D341Med (cell line): Measurements from ENCODE around the gene ANO2.

Source experiments
- DNase-seq: peaks from one replicate; pipeline ENCODE4 v3.0.0; 2012; ENCODE audit warnings: low spot score

The ANO2 gene

DNA sequence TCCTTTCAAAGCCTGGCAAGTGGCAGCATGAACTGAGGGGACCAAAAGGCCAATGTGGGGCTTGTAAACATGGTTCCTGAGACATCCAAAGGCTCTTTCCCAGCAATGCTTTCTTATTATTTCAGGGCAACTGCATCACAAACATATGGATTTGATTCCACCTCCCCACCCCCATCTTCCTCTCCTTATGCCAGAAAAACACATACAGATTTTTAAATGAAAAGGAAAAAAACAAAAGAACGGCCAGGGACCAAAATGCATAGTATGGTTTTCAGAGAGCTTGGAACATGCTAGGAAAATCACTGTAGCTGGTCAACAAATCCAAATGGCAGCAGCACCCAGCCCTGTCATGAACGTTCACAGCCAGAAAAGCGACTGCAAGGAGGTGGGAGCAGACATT lies 167.6 kb downstream of the ANO2 start:
- no peak for DNase-seq

- no peak for DNase-seq
Measured at GRCh38 chr12:5776091-5776490, 169.0 kb downstream of the ANO2 start.

GRCh38 chr12:5773550-5773949 lies 171.5 kb downstream of the ANO2 start:
- no peak for DNase-seq

DNA sequence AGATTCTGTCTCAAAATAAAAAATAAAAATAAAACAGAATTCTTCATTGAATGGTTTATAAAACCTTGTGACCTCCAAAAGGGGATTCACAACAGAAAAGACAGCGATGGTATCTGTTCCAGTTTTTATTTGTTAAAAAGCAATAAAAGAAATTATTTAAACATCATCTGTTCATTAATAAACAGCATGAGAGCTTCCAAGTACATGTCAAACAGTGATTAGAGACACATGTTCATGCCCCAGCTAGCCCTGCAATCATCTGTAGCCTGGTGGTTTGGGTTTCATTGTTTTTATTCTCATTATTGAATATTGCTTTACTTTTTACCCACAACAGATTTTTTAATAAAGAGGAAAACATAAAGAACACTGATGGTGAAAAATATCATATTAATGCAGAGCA lies 173.3 kb downstream of the ANO2 start:
- DNase-seq: no peak

DNA sequence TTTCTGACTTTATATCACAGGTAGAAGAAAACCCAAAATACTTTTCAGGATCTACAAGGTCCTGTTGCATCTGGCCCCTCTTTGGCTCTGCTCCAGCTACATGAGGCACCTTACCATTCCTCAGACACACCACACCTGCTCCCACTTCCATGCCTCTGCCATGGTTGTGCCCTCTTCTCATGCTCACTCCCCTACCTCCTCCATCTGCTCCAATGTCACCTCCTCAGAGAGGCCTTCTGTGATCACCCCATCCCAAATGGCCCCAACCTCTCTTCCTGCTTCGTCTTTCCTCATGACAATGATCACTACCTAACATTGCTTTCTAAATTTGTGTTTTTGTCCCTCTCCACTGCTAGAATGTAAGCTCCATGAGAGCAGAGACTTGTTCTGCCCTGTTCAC lies 174.3 kb downstream of the ANO2 start:
- no peak for DNase-seq

GRCh38 chr12:5768581-5769196 lies 176.4 kb downstream of the ANO2 start:
- DNase-seq: no peak

- no peak for DNase-seq
Measured at GRCh38 chr12:5768171-5768570, 176.9 kb downstream of the ANO2 start.

DNA sequence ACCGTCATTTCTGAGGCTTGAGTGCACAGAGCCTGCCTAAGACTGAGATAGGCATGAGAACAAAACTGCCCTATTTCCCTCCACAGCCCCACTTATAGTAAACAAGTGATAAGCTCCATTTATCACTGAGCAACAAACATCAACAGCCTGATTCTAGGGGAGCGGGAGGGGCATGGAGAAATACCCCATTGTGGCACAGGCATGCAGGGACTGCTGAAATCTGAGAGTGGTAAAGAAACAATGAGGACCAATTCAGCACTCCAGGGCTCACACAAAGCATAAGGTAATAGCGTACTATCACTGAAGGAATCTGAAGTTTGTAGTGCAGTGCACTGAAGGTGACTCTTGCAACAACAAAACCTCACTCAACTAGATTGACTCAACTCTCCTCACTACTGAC lies 186.7 kb downstream of the ANO2 start:
- no peak for DNase-seq

GRCh38 chr12:5756338-5756842 lies 188.7 kb downstream of the ANO2 start:
- DNase-seq: no peak

DNA sequence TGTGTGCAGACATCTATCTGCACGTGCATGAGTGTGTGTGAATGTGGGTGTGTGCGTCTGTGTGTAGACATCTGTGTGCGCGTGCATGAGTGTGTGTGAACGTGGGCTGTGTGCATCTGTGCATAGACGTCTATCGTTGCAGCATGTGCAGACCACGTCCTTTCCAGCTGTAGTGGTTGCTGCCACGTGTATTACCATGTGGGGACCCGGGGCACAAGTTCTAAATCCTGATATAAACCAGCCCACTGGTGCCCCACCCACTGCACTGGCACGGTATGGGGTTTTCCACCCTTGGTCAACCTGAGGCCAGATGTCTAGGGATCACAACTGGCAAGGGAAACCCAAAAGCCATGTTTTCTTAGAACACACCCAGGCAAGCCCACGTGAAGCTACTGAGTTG lies 197.0 kb downstream of the ANO2 start:
- peak; percentile 2 for DNase-seq

GRCh38 chr12:5746917-5747316 lies 198.1 kb downstream of the ANO2 start:
- no peak for DNase-seq

DNA sequence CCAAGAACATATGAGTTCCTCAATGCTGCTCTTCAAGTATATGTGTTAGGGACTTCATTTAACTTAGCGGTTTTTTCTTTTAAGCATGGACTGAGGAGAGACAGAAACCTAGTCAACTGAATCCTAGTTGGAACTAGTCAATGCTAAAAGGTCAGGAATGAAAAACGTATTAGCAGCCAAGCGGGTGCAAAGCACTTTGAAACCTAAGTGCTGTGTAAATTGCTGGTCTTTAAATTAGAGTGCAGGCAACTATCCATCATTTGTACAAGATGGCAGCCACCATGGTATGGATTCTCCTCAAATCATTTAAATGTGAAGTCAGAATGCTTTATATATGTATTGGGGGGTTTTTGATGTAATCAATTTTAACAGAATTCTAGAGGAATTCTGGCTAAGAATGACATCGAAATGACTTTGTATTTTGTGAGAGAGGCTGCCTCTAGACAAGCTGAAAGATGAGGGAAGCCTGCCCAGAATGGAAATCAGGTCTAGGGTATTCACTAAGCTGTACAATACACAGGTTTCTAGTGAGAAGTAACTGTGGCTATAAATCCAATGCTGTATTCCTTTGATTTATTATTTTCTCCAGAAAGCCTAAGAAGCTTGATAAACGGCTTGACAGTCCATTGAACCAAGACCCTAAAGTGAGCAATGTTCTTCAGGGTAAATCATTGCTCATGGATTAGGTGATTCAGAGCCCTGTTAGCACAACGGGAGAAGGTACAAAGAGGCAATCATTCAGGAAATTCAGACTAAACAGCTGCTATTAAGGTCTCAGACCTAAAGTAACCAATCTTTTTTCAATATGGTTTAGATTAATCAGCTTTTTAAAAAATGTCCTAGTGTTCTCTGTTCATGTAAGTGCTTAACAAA lies 198.8 kb downstream of the ANO2 start:
- no peak for DNase-seq

DNA sequence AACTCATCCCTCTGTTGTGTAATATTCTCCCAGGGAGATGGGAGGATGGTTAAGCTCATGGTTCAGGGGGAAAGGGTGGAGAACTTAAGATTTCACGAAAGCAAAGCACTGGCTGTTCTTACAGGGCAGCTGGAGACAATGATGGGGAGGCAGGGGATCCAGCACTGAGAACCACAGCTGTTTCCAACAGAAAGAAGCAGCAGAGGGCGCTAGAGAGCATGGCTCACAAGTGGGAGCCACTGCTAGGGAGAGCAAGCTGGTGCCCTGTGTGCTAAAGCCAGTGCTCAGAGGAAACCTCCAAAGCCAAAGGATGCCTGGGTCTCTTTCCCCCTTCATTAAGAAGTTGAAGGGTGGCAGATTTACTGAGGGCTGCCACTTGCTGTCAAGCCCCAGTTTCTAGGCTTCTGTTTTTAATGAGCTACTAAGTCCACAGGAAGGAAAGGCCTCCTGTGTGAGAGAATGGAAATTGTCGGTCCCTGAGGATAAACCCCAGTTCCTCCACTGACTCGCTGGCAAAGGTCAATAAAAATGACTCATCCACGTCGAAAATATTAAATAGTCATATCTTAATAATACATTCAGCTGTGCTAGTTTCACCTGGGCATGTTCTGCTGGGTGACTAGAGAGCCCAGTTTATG lies 199.7 kb downstream of the ANO2 start:
- DNase-seq: peak; percentile 85

- peak; percentile 3 for DNase-seq
Measured at GRCh38 chr12:5742258-5742657, 202.8 kb downstream of the ANO2 start.

- peak; percentile 6 for DNase-seq
Measured at GRCh38 chr12:5739917-5740316, 205.1 kb downstream of the ANO2 start.

GRCh38 chr12:5737778-5738177 lies 207.3 kb downstream of the ANO2 start:
- DNase-seq: no peak

DNA sequence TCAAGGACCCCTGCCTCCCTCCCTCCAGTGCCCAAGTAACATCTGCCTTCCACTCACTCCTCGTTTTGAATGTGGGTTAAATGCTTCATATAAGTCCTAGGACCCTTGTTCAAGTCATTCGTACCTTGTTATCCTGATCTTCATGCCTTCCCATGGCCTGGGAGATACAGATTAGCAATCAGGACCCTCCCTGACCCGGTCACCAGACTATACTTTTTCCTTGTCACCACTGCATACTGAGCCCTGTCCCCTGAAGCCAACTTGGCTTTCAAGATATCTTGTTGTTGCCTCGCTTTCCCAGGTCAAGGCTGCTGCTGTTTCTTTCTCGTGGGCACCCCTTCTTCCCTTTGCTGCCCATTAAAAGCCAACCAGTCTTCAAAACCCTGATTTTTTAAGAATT lies 208.5 kb downstream of the ANO2 start:
- no peak for DNase-seq

GRCh38 chr12:5736016-5736415 lies 209.0 kb downstream of the ANO2 start:
- DNase-seq: no peak

GRCh38 chr12:5733916-5734315 lies 211.1 kb downstream of the ANO2 start:
- DNase-seq: no peak

GRCh38 chr12:5733136-5733755 lies 211.8 kb downstream of the ANO2 start:
- no peak for DNase-seq

GRCh38 chr12:5730962-5731361 lies 214.1 kb downstream of the ANO2 start:
- DNase-seq: no peak

GRCh38 chr12:5723711-5724252 lies 221.3 kb downstream of the ANO2 start:
- DNase-seq: no peak
